Activated CD4-positive, alpha-beta memory T cell treated with anti-CD3 and anti-CD28 coated beads for 36 hours (primary cell): ENCODE measurements around the gene RRAGD. TPM values are rescaled to one million over a fixed set of nuclear protein-coding genes. Genes with fewer than 3 reads are reported as not detected.

ENCODE experiments used
- CTCF ChIA-PET: fragments of 350-600 bp; sonication (Branson Sonifier 250); formaldehyde crosslinking; loops from one replicate; lab custom pipeline; 2021; ENCODE audit warnings: antibody characterized with exemption, inconsistent platforms; lab: Charles Lee
- POLR2A ChIA-PET: fragments of 350-600 bp; sonication (Branson Sonifier 250); formaldehyde crosslinking; loops from one replicate; lab custom pipeline; 2021; ENCODE audit warnings: antibody characterized with exemption; lab: Charles Lee
- DNase-seq: peaks from one replicate; pipeline ENCODE4 v3.0.0-alpha.2; 2020
- H3K27ac Mint-ChIP-seq: one replicate; pipeline ENCODE4 v1.8.0; 2021; ENCODE audit warnings: mixed read lengths
- H3K27me3 Mint-ChIP-seq: one replicate; pipeline ENCODE4 v1.8.0; 2021; ENCODE audit warnings: mixed read lengths
- H3K36me3 Mint-ChIP-seq: one replicate; pipeline ENCODE4 v1.8.0; 2021; ENCODE audit warnings: mixed read lengths
- H3K4me1 Mint-ChIP-seq: one replicate; pipeline ENCODE4 v1.8.0; 2021; ENCODE audit warnings: low read depth, mixed read lengths
- H3K4me3 Mint-ChIP-seq: one replicate; pipeline ENCODE4 v1.8.0; 2021; ENCODE audit warnings: mild to moderate bottlenecking, mixed read lengths
- H3K9me3 Mint-ChIP-seq: one replicate; pipeline ENCODE4 v1.8.0; 2021; ENCODE audit warnings: mixed read lengths
- intact Hi-C: fragments of 100-400 bp; cut with micrococcal nuclease; formaldehyde crosslinking; loops from one replicate; pipeline ENCODE4 v1.15.1; 2023
- total RNA-seq, 2 experiments: library from RNA; stranded (reverse); gene quantifications; one replicate each; pipeline ENCODE4 v1.2.3, GENCODE V29; 2021

The RRAGD gene
- total RNA-seq, 2 experiments from 2014 or later, result 15.8 to 16.4 TPM

- H3K27me3 Mint-ChIP-seq, result no peaks in the 10 kb centered on the region
- DNase-seq, result no peak
- peaks cover 71% of the 10 kb centered on the region for H3K4me1 Mint-ChIP-seq
- ChIA-PET POLR2A (no interaction called here), CTCF (interaction anchor here (4.5 to 5.6 kb wide), 2 partner anchors 14 to 19 kb away, joined by 34 to 37 read pairs; no protein-coding TSS in a partner anchor)
- intact Hi-C loops, result loop anchor here (5.0 to 10.0 kb wide), 4 partner anchors 372 to 751 kb away; partner anchors contain the start of genes CASP8AP2 and RNGTT
- H3K27ac Mint-ChIP-seq, result peak overlapping the region; percentile 80
- H3K4me3 Mint-ChIP-seq, result peak overlapping the region; percentile 73
- no peaks in the 10 kb centered on the region for H3K9me3 Mint-ChIP-seq
- peaks cover 3% of the 10 kb centered on the region for H3K36me3 Mint-ChIP-seq
These were observed 58.2 kb downstream of the RRAGD start for GRCh38 chr6:89353702-89354392.

- POLR2A ChIA-PET, result interaction anchor here (0.5 to 6.1 kb wide), 8 partner anchors 14 to 458 kb away, joined by 3 to 37 read pairs (median 4); partner anchors contain the start of genes LYRM2, PM20D2 and PNRC1
- CTCF ChIA-PET, result interaction anchor here (4.8 to 7.6 kb wide), 3 partner anchors 15 to 55 kb away, joined by 15 to 47 read pairs (median 37); no protein-coding TSS in a partner anchor
- no peak for DNase-seq
These were observed 58.9 kb downstream of the RRAGD start for GRCh38 chr6:89353118-89353556.

GRCh38 chr6:89352278-89353117, 59.6 kb downstream of the RRAGD start, which contains the start of gene UBE2J1:
Gene UBE2J1 (minus strand): TSS chr6:89352722. CDS start chr6:89352569, 153 bp downstream.
- intact Hi-C loops, result loop anchor here (1.0 to 10.0 kb wide), 6 partner anchors 54 to 752 kb away; partner anchors contain the start of genes CASP8AP2, PNRC1 and RNGTT
- Mint-ChIP-seq H3K27me3 (no peaks in the 10 kb centered on the region), H3K27ac (peak within 1 kb of the TSS; percentile 84), H3K36me3 (peaks cover 3% of the 10 kb centered on the region), H3K4me3 (peak within 1 kb of the TSS; percentile 91), H3K4me1 (peaks cover 75% of the 10 kb centered on the region), H3K9me3 (no peaks in the 10 kb centered on the region)
- ChIA-PET CTCF (interaction anchor here (0.5 to 7.6 kb wide), 7 partner anchors 11 to 258 kb away, joined by 3 to 47 read pairs (median 10); no protein-coding TSS in a partner anchor), POLR2A (interaction anchor here (0.5 to 6.1 kb wide), 9 partner anchors 15 to 495 kb away, joined by 3 to 37 read pairs (median 3); partner anchors contain the start of genes LYRM2, PM20D2 and PNRC1)
- peak; percentile 85 for DNase-seq

More at GRCh38 chr6:89353118-89353556, 58.9 kb downstream of the RRAGD start:
- Mint-ChIP-seq H3K27ac (peak overlapping the region; percentile 80), H3K9me3 (no peaks in the 10 kb centered on the region), H3K4me1 (peaks cover 78% of the 10 kb centered on the region), H3K36me3 (peaks cover 3% of the 10 kb centered on the region), H3K4me3 (peak overlapping the region; percentile 73), H3K27me3 (no peaks in the 10 kb centered on the region)
- intact Hi-C loops, result loop anchor here (5.0 to 10.0 kb wide), 4 partner anchors 371 to 752 kb away; partner anchors contain the start of genes CASP8AP2 and RNGTT

DNA sequence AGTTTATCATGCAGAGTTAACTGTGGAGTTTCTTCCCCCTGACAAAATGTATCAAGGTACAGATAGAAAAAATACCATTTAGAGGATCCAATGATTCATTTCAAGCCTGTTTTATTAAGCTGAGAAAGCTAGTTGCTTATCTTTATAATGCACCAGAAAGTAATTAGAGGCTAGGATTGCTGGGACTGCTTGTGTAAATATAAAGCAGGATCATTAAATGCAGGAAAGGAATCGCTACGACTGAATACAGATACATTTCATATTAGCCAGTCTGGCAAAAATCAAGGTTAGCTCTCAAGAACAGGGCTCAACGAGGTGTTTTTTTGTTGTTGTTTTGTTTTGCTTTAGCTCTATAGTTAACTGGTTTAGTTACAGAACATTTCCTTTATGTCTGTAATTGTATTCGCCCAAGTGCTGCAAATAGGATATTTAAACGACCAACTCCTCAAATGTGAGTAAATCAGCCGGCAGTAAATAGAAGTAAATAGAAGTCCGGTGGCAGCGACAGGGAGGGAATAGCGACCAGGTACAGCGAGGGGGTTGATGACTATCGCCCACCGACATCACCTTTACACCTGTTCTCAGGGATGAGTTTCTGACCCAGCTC, 60.3 kb downstream of the RRAGD start:
- peak overlapping the region; percentile 91 for H3K4me3 Mint-ChIP-seq
- no peak for DNase-seq
- intact Hi-C loops, result loop anchor here (1.0 to 10.0 kb wide), 8 partner anchors 9 to 753 kb away; partner anchors contain the start of genes CASP8AP2, PM20D2, PNRC1 and RNGTT
- POLR2A ChIA-PET, result interaction anchor here (0.6 to 6.1 kb wide), 4 partner anchors 53 to 1112 kb away, joined by 3 to 37 read pairs (median 17); partner anchors contain the start of genes PM20D2 and PNRC1
- CTCF ChIA-PET, result interaction anchor here (0.6 to 7.6 kb wide), 7 partner anchors 9 to 259 kb away, joined by 3 to 47 read pairs (median 6); no protein-coding TSS in a partner anchor
- H3K36me3 Mint-ChIP-seq, result peaks cover 3% of the 10 kb centered on the region
- H3K27me3 Mint-ChIP-seq, result no peaks in the 10 kb centered on the region
- H3K4me1 Mint-ChIP-seq, result peaks cover 70% of the 10 kb centered on the region
- peak overlapping the region; percentile 84 for H3K27ac Mint-ChIP-seq
- H3K9me3 Mint-ChIP-seq, result no peaks in the 10 kb centered on the region

- intact Hi-C loops, result loop anchor here (2.0 to 10.0 kb wide), 5 partner anchors 204 to 754 kb away; partner anchors contain the start of genes CASP8AP2, PM20D2 and RNGTT
- CTCF ChIA-PET, result interaction anchor here (0.7 to 7.6 kb wide), 6 partner anchors 15 to 68 kb away, joined by 3 to 47 read pairs (median 8); no protein-coding TSS in a partner anchor
- POLR2A ChIA-PET, result interaction anchor here (3.7 to 6.1 kb wide), 2 partner anchors 52 to 270 kb away, joined by 29 to 37 read pairs; partner anchors contain the start of gene PNRC1
- peaks cover 57% of the 10 kb centered on the region for H3K4me1 Mint-ChIP-seq
- no peaks in the 10 kb centered on the region for H3K9me3 Mint-ChIP-seq
- peak overlapping the region; percentile 91 for H3K4me3 Mint-ChIP-seq
- no peak for DNase-seq
- H3K36me3 Mint-ChIP-seq, result peaks cover 3% of the 10 kb centered on the region
- H3K27ac Mint-ChIP-seq, result peak overlapping the region; percentile 69
- no peaks in the 10 kb centered on the region for H3K27me3 Mint-ChIP-seq
These were observed 61.6 kb downstream of the RRAGD start for GRCh38 chr6:89350281-89350966.

GRCh38 chr6:89348372-89348771, 63.7 kb downstream of the RRAGD start:
- CTCF ChIA-PET, result interaction anchor here (7.6 kb wide), 1 partner anchor 24 kb away, joined by 47 read pairs; no protein-coding TSS in a partner anchor
- peaks cover 3% of the 10 kb centered on the region for H3K36me3 Mint-ChIP-seq
- no peak overlapping the region for H3K4me3 Mint-ChIP-seq
- H3K4me1 Mint-ChIP-seq, result peaks cover 54% of the 10 kb centered on the region
- H3K27ac Mint-ChIP-seq, result no peak overlapping the region
- H3K27me3 Mint-ChIP-seq, result no peaks in the 10 kb centered on the region
- DNase-seq, result no peak
- intact Hi-C loops, result no loop called here
- POLR2A ChIA-PET, result interaction anchor here (6.1 kb wide), 1 partner anchor 268 kb away, joined by 37 read pairs; the partner anchor contains the start of gene PNRC1
- H3K9me3 Mint-ChIP-seq, result no peaks in the 10 kb centered on the region

- ChIA-PET CTCF (interaction anchor here (0.6 to 7.6 kb wide), 2 partner anchors 24 to 381 kb away, joined by 3 to 47 read pairs; no protein-coding TSS in a partner anchor), POLR2A (interaction anchor here (6.1 kb wide), 1 partner anchor 268 kb away, joined by 37 read pairs; the partner anchor contains the start of gene PNRC1)
- peaks cover 3% of the 10 kb centered on the region for H3K36me3 Mint-ChIP-seq
- no peaks in the 10 kb centered on the region for H3K9me3 Mint-ChIP-seq
- intact Hi-C loops, result no loop called here
- H3K27ac Mint-ChIP-seq, result no peak overlapping the region
- H3K4me1 Mint-ChIP-seq, result peaks cover 52% of the 10 kb centered on the region
- DNase-seq, result no peak
- no peak overlapping the region for H3K4me3 Mint-ChIP-seq
- no peaks in the 10 kb centered on the region for H3K27me3 Mint-ChIP-seq
These were observed 64.2 kb downstream of the RRAGD start for GRCh38 chr6:89347825-89348224.

DNA sequence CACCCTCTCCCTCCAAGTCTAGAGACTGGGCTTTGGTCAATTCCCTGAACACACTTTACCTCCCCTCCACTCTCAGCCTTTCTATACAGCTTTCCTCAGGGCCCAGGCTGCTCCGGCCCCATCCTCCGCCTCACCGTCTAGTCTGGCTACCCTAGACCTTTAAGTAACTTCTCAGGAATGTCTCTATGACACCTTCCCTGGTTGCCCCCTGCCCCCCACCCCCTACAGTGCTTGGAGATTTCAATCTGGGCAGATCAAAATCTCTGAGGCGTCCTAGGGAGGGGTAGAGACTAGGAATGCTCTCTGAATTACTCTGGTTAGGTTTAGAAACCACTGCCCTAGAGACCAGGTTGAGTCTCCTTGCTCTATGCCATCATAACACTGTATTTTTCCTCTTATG, 65.6 kb downstream of the RRAGD start:
- ChIA-PET POLR2A (no interaction called here), CTCF (interaction anchor here (7.6 kb wide), 1 partner anchor 26 kb away, joined by 47 read pairs; no protein-coding TSS in a partner anchor)
- no peaks in the 10 kb centered on the region for H3K9me3 Mint-ChIP-seq
- peaks cover 48% of the 10 kb centered on the region for H3K4me1 Mint-ChIP-seq
- H3K27me3 Mint-ChIP-seq, result no peaks in the 10 kb centered on the region
- DNase-seq, result no peak
- peaks cover 3% of the 10 kb centered on the region for H3K36me3 Mint-ChIP-seq
- H3K27ac Mint-ChIP-seq, result no peak overlapping the region
- H3K4me3 Mint-ChIP-seq, result no peak overlapping the region
- intact Hi-C loops, result no loop called here

DNA sequence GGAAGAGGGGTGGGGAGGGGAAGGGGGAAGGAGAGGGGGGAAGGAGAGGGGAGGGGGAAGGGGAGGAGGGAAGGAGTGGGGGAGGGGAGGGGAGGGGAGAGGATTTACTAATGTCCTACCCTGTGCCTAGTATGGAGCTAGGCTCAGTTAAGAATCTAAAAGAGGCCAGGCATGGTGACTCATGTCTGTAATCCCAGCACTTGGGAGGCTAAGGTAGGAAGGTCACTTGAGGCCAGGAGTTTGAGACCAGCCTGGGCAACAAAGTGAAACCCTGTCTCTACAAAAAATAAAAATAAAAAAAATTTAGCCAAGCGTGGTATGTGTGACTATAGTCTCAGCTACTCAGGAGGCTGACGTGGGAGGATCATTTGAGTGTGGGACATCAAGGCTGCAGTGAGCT, 72.5 kb downstream of the RRAGD start:
- CTCF ChIA-PET, result interaction anchor here (0.7 to 1.5 kb wide), 2 partner anchors 27 to 33 kb away, joined by 3 read pairs; no protein-coding TSS in a partner anchor
- intact Hi-C loops, result no loop called here
- POLR2A ChIA-PET, result no interaction called here
- Mint-ChIP-seq H3K36me3 (peaks cover 22% of the 10 kb centered on the region), H3K4me3 (no peak overlapping the region), H3K27ac (no peak overlapping the region), H3K4me1 (peaks cover 5% of the 10 kb centered on the region), H3K27me3 (no peaks in the 10 kb centered on the region), H3K9me3 (no peaks in the 10 kb centered on the region)
- no peak for DNase-seq

GRCh38 chr6:89335164-89335563, 76.9 kb downstream of the RRAGD start:
- intact Hi-C loops, result no loop called here
- no peaks in the 10 kb centered on the region for H3K4me1 Mint-ChIP-seq
- no peaks in the 10 kb centered on the region for H3K9me3 Mint-ChIP-seq
- H3K27me3 Mint-ChIP-seq, result no peaks in the 10 kb centered on the region
- CTCF ChIA-PET, result interaction anchor here (1.3 to 1.4 kb wide), 2 partner anchors 9 to 37 kb away, joined by 3 read pairs; no protein-coding TSS in a partner anchor
- H3K36me3 Mint-ChIP-seq, result peaks cover 18% of the 10 kb centered on the region
- H3K4me3 Mint-ChIP-seq, result no peak overlapping the region
- POLR2A ChIA-PET, result no interaction called here
- DNase-seq, result no peak
- H3K27ac Mint-ChIP-seq, result no peak overlapping the region
